Uterus (tissue), 2 donors: ENCODE results near the gene SVIP.

ENCODE experiments used
- CTCF ChIP-seq, 4 experiments: fragments of 200-600 bp in 2 of 4; fragments of 450-650 bp in 2 of 4; sonication (generic) in 2 of 4; IDR thresholded peaks; one replicate each; pipeline ENCODE4 v1.5.1; 2016 to 2019; ENCODE audit warnings: antibody characterized with exemption in 4 of 4, mild to moderate bottlenecking in 2 of 4, moderate library complexity in 1 of 4
- POLR2A ChIP-seq, 2 donors: fragments of 450-650 bp; IDR thresholded peaks; one replicate each; pipeline ENCODE4 v1.6.1; 2016; ENCODE audit warnings: antibody characterized with exemption in 2 of 2, mild to moderate bottlenecking in 1 of 2, moderate library complexity in 1 of 2

DNA sequence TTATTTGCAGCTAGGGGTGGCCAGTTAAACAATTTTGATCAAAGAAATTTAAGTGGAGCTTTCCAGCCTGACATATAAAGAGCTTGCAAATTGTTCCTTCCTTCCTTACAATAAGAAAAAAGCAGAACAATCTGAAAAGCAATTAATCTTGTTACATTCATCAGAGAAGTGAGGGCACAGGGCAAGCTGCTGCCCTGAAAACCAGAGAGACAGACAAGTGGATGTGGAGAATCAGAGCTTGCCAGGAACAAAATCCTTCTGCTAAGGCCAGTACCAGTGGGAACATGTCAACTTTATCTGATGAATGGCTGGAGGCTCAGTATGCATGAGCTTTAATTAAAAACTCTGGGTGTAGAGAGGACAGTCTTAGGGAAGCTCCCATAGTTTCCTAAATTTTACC is 21.9 kb upstream of the SVIP start:
- TF ChIP-seq CTCF (IDR thresholded peaks at IDR 0.05) (no peak), POLR2A (IDR thresholded peaks at IDR 0.05) (no peak)
